Neural cell (in vitro differentiated cells): Measurements from ENCODE around the gene OR51B6.
"Not testable (repeated sequence)": the region's sequence is repeated elsewhere in the genome, so short reads cannot be mapped to it uniquely, and the experiment has no call there.

Source experiments
- CTCF ChIP-seq: fragments of 450-650 bp; IDR thresholded peaks from 2 replicates; pipeline ENCODE4 v1.5.1; 2014; ENCODE audit warnings: antibody characterized with exemption, mild to moderate bottlenecking, moderate library complexity; ENCODE audit not compliant: poor library complexity, severe bottlenecking
- EP300 ChIP-seq: fragments of 450-650 bp; conservative IDR thresholded peaks from 2 replicates; pipeline ENCODE4 v1.6.1; 2014; ENCODE audit warnings: antibody characterized with exemption, mild to moderate bottlenecking, moderate library complexity; ENCODE audit not compliant: poor library complexity, severe bottlenecking
- EZH2 ChIP-seq: fragments of 200-600, 300-800 bp; shearing (Covaris generic), sonication (generic); IDR thresholded peaks from 2 replicates; pipeline ENCODE4 v1.6.1; 2014; ENCODE audit warnings: antibody characterized with exemption, low read length, borderline replicate concordance, mild to moderate bottlenecking; ENCODE audit not compliant: insufficient read depth, poor library complexity, severe bottlenecking
- POLR2AphosphoS5 ChIP-seq: IDR thresholded peaks from 2 replicates; pipeline ENCODE4 v1.6.1; 2012
- REST ChIP-seq: IDR thresholded peaks from 2 replicates; pipeline ENCODE4 v1.6.1; 2012; ENCODE audit warnings: borderline replicate concordance
- SMC3 ChIP-seq: fragments of 450-650 bp; conservative IDR thresholded peaks from 2 replicates; pipeline ENCODE4 v1.6.1; 2014; ENCODE audit warnings: antibody characterized with exemption, mild to moderate bottlenecking, moderate library complexity; ENCODE audit not compliant: poor library complexity
- TAF1 ChIP-seq: IDR thresholded peaks from 2 replicates; pipeline ENCODE4 v1.6.1; 2012; ENCODE audit warnings: low read depth

DNA sequence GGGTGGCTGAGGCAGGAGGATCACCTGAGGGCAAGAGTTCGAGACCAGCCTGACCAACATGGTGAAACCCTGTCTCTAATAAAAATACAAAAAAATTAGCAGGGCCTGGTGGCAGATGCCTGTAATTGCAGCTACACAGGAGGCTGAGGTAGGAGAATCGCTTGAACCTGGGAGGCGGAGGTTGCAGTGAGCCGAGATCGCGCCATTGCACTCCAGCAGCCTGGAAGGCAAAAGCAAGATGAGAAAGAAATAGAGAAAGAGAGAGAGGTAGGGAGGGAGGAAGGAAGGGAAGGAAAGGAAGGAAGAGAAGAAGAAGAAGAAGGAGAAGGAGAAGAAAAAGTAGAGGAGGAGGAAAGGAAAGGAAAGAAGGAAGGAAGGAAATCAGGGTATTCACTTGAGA, 15.1 kb downstream of the OR51B6 start:
- not testable (repeated sequence) for TF ChIP-seq CTCF, SMC3, EZH2, POLR2AphosphoS5, REST, TAF1, EP300
